Ovary (tissue), 9 donors: ENCODE data around the gene SLC9A9. TPM values are rescaled to one million over a fixed set of nuclear protein-coding genes. Genes with fewer than 3 reads are reported as not detected.

Experiments
- DNase-seq, 5 donors: peaks; one replicate each; pipeline ENCODE4 v3.0.0-alpha.2; 2019 to 2020
- H3K27ac ChIP-seq, 2 donors: fragments of 200-600 bp; one replicate each; pipeline versions ENCODE4 v1.5.1 to v1.8.0; 2019 to 2022
- H3K27me3 ChIP-seq: fragments of 200-600 bp; one replicate; pipeline ENCODE4 v1.8.0; 2022
- H3K36me3 ChIP-seq: fragments of 200-600 bp; sonication (generic); one replicate; pipeline ENCODE4 v1.5.1; 2019
- H3K4me1 ChIP-seq: one replicate; pipeline ENCODE4 v1.8.1; 2013; ENCODE audit warnings: mild to moderate bottlenecking, moderate library complexity; ENCODE audit not compliant: insufficient read depth
- H3K4me3 ChIP-seq: fragments of 200-600 bp; sonication (generic); one replicate; pipeline ENCODE4 v1.5.1; 2017
- H3K9me3 ChIP-seq, 2 donors: fragments of 200-600 bp in 1 of 2; sonication (generic) in 1 of 2; one replicate each; pipeline versions ENCODE4 v1.5.1 to v1.8.1; 2013 to 2019; ENCODE audit warnings: mild to moderate bottlenecking in 1 of 2, moderate library complexity in 1 of 2
- CTCF ChIP-seq, 3 donors: fragments of 450-650 bp in 2 of 3; fragments of 200-600 bp in 1 of 3; IDR thresholded peaks; one replicate each; pipeline versions ENCODE4 v1.5.1 to v1.8.0; 2016 to 2022; ENCODE audit warnings: antibody characterized with exemption in 3 of 3, mild to moderate bottlenecking in 1 of 3
- EP300 ChIP-seq: sonication (generic); formaldehyde crosslinking; IDR thresholded peaks from one replicate; pipeline ENCODE4 v1.6.1; 2017; ENCODE audit warnings: antibody characterized with exemption
- POLR2A ChIP-seq: fragments of 450-650 bp; IDR thresholded peaks from one replicate; pipeline ENCODE4 v1.6.1; 2017; ENCODE audit warnings: antibody characterized with exemption, mild to moderate bottlenecking, moderate library complexity
- WGBS, 3 donors: extraction: QIAGEN DNeasy Blood & Tissue Kit in 1 of 3; methylation state at CpG; one replicate each; pipeline versions ENCODE4 v1.1.5 to v1.1.7; 2013 to 2017; 5-methylcytosine and 5-hydroxymethylcytosine counted together
- intact Hi-C, 4 donors: fragments of 100-400 bp; cut with DNase I; formaldehyde crosslinking; loops; one replicate each; pipeline versions ENCODE4 v1.11.0 to v1.15.1; 2022 to 2023
- polyA plus RNA-seq, 2 donors: library from polyadenylated mRNA; stranded (reverse); fragments of 200-250 nt in 1 of 2; fragments of 350-450 nt in 1 of 2; fragmentation: Illumina TruSeq in 1 of 2; extraction: RNeasy Lipid Tissue Mini Kit (QIAGEN cat#74804) in 1 of 2; gene quantifications; one replicate each; pipeline ENCODE4 v1.2.3, GENCODE V29; 2013 to 2014
- total RNA-seq, 7 donors: library from RNA; depleted of rRNA in 2 of 7; stranded (reverse); fragments of >200 nt in 2 of 7; fragmentation: NEBNext Ultra II Directional in 3 of 7; extraction: Animal tissue kit (Norgen Biotek cat#: 25700) in 3 of 7; gene quantifications; one replicate each; pipeline versions ENCODE4 v1.1.0 to v1.2.4, GENCODE V29; 2016 to 2023
- donor health status: DM: no; HTN: no; CAD: no; lungs with moderate emphysema.
- donor health status: DM: no; HTN: no; CAD: no.
- donor health status: Bipolar disorder and iron deficiency.
- donor health status: DM: yes; HTN: yes; CAD: no.
- donor health status: DM: no; HTN: no; CAD: no.
- donor health status: DM: yes; HTN: yes; CAD: no.

Gene SLC9A9
- total and polyA plus RNA-seq, 9 donors: 7.0 to 22.7 (median 13.5) TPM

- TF ChIP-seq EP300 (no peak), CTCF (IDR thresholded peaks at IDR 0.05) (no peak), POLR2A (no peak)
- H3K4me3 ChIP-seq: no peak overlapping the region
- no peaks in the 10 kb centered on the region for H3K9me3 ChIP-seq
- intact Hi-C loops: no loop called here
- no peaks in the 10 kb centered on the region for H3K27me3 ChIP-seq
- no peak for DNase-seq
- no peaks in the 10 kb centered on the region for H3K36me3 ChIP-seq
- H3K4me1 ChIP-seq: peaks cover 9% of the 10 kb centered on the region
- no peak overlapping the region for H3K27ac ChIP-seq
Observed at GRCh38 chr3:143850877-143851276, 2.6 kb upstream of the SLC9A9 start.

GRCh38 chr3:143849854-143850549 is 1.7 kb upstream of the SLC9A9 start:
- no peak for DNase-seq
- peaks cover 9% of the 10 kb centered on the region for H3K4me1 ChIP-seq
- intact Hi-C loops: no loop called here
- 8 to 15% (median 15%) methylated on average over 4 of the region's 4 CpGs for WGBS, 3 donors
- no peak overlapping the region for H3K27ac ChIP-seq
- H3K27me3 ChIP-seq: no peaks in the 10 kb centered on the region
- no peak overlapping the region for H3K4me3 ChIP-seq
- TF ChIP-seq POLR2A: no peak
- no peak for TF ChIP-seq CTCF (IDR thresholded peaks at IDR 0.05)
- no peak for TF ChIP-seq EP300
- no peaks in the 10 kb centered on the region for H3K36me3 ChIP-seq
- no peaks in the 10 kb centered on the region for H3K9me3 ChIP-seq

- WGBS, 3 donors: 22 to 37% (median 24%) methylated on average over 2 of the region's 2 CpGs
- DNase-seq: no peak
- TF ChIP-seq CTCF (IDR thresholded peaks at IDR 0.05) (no peak), POLR2A (no peak), EP300 (no peak)
- no peaks in the 10 kb centered on the region for H3K36me3 ChIP-seq
- H3K4me3 ChIP-seq: peak overlapping the region; percentile 59
- no peaks in the 10 kb centered on the region for H3K27me3 ChIP-seq
- no peaks in the 10 kb centered on the region for H3K9me3 ChIP-seq
- H3K27ac ChIP-seq: peak overlapping the region in 1 of 2 donors; percentile 45
- intact Hi-C loops: no loop called here
- H3K4me1 ChIP-seq: peaks cover 9% of the 10 kb centered on the region
Observed at GRCh38 chr3:143848704-143849103, 436 bp upstream of the SLC9A9 start.

GRCh38 chr3:143843587-143843986 is 4.7 kb downstream of the SLC9A9 start:
- whole genome bisulfite sequencing, 3 donors: 93 to 97% (median 97%) methylated on average over 2 of the region's 2 CpGs
- no peaks in the 10 kb centered on the region for H3K36me3 ChIP-seq
- H3K9me3 ChIP-seq: no peaks in the 10 kb centered on the region
- no peak for DNase-seq
- peaks cover 8% of the 10 kb centered on the region for H3K4me1 ChIP-seq
- intact Hi-C loops: no loop called here
- H3K27me3 ChIP-seq: no peaks in the 10 kb centered on the region
- no peak overlapping the region for H3K4me3 ChIP-seq
- no peak overlapping the region for H3K27ac ChIP-seq
- TF ChIP-seq EP300 (no peak), CTCF (IDR thresholded peaks at IDR 0.05) (no peak), POLR2A (no peak)
